Neural progenitor cell (in vitro differentiated cells): ENCODE results near the gene PITRM1. TPM values are rescaled to one million over a fixed set of nuclear protein-coding genes. Genes with fewer than 3 reads are reported as not detected.

Source experiments
- DNase-seq: peaks from one replicate; pipeline ENCODE4 v3.0.0-alpha.2; 2016; ENCODE audit warnings: low spot score
- H2AFZ ChIP-seq: fragments of 200-600 bp; sonication (generic); replicated peaks from 2 replicates; pipeline ENCODE4 v1.6.1; 2016; ENCODE audit warnings: antibody characterized with exemption
- H3F3A ChIP-seq: fragments of 200-600 bp; sonication (generic); 2 replicates; pipeline ENCODE4 v1.6.1; 2016; ENCODE audit warnings: antibody characterized with exemption, low read depth
- H3K27ac ChIP-seq: fragments of 200-600 bp; sonication (generic); 2 replicates; pipeline ENCODE4 v1.5.1; 2016; ENCODE audit warnings: mild to moderate bottlenecking
- H3K27me3 ChIP-seq: fragments of 200-600 bp; sonication (generic); 2 replicates; pipeline ENCODE4 v1.6.1; 2016; ENCODE audit warnings: mild to moderate bottlenecking, moderate library complexity
- H3K36me3 ChIP-seq: fragments of 200-600 bp; sonication (generic); 2 replicates; pipeline ENCODE4 v1.5.1; 2016
- H3K4me1 ChIP-seq: fragments of 200-600 bp; sonication (generic); 2 replicates; pipeline ENCODE4 v1.6.1; 2016; ENCODE audit warnings: mixed run types
- H3K4me2 ChIP-seq: fragments of 200-600 bp; sonication (generic); 2 replicates; pipeline ENCODE4 v1.6.1; 2016
- H3K4me3 ChIP-seq: fragments of 200-600 bp; sonication (generic); 2 replicates; pipeline ENCODE4 v1.5.1; 2016
- H3K79me2 ChIP-seq: fragments of 200-600 bp; sonication (generic); 2 replicates; pipeline ENCODE4 v1.6.1; 2016; ENCODE audit warnings: low read depth
- H3K9ac ChIP-seq: fragments of 200-600 bp; sonication (generic); 2 replicates; pipeline ENCODE4 v1.6.1; 2016
- H3K9me3 ChIP-seq: fragments of 200-600 bp; sonication (generic); 2 replicates; pipeline ENCODE4 v1.5.1; 2016; ENCODE audit warnings: low read depth
- H4K20me1 ChIP-seq: fragments of 200-600 bp; sonication (generic); 2 replicates; pipeline ENCODE4 v1.6.1; 2016; ENCODE audit warnings: low read depth
- H3K27ac Mint-ChIP-seq: 3 replicates; pipeline ENCODE4 v1.8.0; 2021; ENCODE audit warnings: mixed read lengths
- H3K27me3 Mint-ChIP-seq: 2 replicates; pipeline ENCODE4 v1.8.0; 2022; ENCODE audit warnings: low read depth, mild to moderate bottlenecking, inconsistent platforms, moderate library complexity, mixed read lengths; ENCODE audit not compliant: insufficient read depth
- H3K36me3 Mint-ChIP-seq: 3 replicates; pipeline ENCODE4 v1.8.0; 2021; ENCODE audit warnings: mixed read lengths
- H3K4me1 Mint-ChIP-seq: 3 replicates; pipeline ENCODE4 v1.8.0; 2021; ENCODE audit warnings: mixed read lengths
- H3K4me3 Mint-ChIP-seq: 3 replicates; pipeline ENCODE4 v1.8.0; 2021; ENCODE audit warnings: mild to moderate bottlenecking, moderate library complexity, mixed read lengths
- H3K9me3 Mint-ChIP-seq: 3 replicates; pipeline ENCODE4 v1.8.0; 2020; ENCODE audit warnings: mixed read lengths
- EZH2 ChIP-seq: fragments of 200-600 bp; sonication (generic); IDR thresholded peaks from 2 replicates; pipeline ENCODE4 v1.6.1; 2017; ENCODE audit warnings: antibody characterized with exemption, mild to moderate bottlenecking, moderate library complexity
- EZH2phosphoT487 ChIP-seq: fragments of 200-600 bp; sonication (generic); IDR thresholded peaks from 2 replicates; pipeline ENCODE4 v1.6.1; 2017; ENCODE audit warnings: antibody characterized with exemption
- total RNA-seq: library from RNA; depleted of rRNA; stranded (reverse); fragments of >200 nt; gene quantifications from 2 replicates; pipeline ENCODE4 v1.2.3, GENCODE V29; 2015; ENCODE audit warnings: low replicate concordance
- TF ChIP-seq, protein P1 (sequence below): fragments of 200-600 bp; sonication (generic); IDR thresholded peaks from 2 replicates; pipeline ENCODE4 v1.5.1; 2017; ENCODE audit warnings: antibody characterized with exemption, mild to moderate bottlenecking

The PITRM1 gene
- total RNA-seq, 1 donor from 2014 or later: 38.0 TPM

DNA sequence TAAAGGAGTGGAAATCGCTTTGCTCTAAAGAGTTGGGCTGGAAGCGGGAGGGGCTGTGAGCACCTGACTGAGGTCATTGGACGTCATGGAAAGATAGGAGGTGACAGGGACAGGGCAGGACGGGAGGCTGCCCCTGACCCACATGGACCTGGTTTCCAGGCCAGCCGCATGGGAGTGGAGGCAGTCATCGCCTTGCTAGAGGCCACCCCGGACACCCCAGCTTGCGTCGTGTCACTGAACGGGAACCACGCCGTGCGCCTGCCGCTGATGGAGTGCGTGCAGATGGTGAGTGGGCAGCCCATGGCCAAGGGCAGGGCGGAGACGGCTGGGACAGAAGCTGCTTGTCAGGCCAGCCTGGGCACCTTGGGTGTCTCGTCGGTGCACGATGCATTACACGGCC is 63.4 kb downstream of the PITRM1 start:
- Mint-ChIP-seq H3K4me3 (no peak overlapping the region), H3K36me3 (peaks cover 14% of the 10 kb centered on the region)

DNA sequence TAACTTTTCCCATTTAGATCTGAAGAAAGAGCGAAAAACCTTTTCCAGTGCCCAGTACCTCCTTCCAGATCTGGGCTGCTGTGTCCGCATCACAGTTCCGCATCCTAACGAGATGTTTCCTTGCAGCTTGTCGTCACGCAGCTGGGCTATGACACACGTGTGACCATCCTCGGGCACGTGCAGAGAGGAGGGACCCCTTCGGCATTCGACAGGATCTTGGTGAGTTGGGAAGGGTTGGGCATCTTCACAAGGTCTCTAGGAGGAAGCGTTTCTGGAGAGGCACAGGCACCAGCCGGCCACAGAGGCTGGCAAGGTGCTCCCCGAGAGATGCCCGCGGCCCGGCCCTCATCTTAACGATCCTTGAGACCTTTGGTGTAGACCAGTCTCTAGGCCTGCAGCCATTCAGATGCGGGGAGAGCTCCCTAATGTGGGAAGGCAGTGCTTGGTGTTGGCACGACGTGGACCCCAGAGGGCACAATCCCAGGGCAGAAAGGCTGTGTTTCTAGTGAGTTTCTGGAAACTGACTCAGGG is 63.9 kb downstream of the PITRM1 start:
- Histone ChIP-seq H3K27ac (no peak overlapping the region), H3K9me3 (no peaks in the 10 kb centered on the region), H3K36me3 (no peaks in the 10 kb centered on the region), H3K79me2 (no peaks in the 10 kb centered on the region), H3K4me1 (no peaks in the 10 kb centered on the region), H3K4me2 (no peak overlapping the region), H3K27me3 (no peaks in the 10 kb centered on the region), H3K9ac (no peak overlapping the region), H3F3A (peaks cover 3% of the 10 kb centered on the region), H4K20me1 (no peaks in the 10 kb centered on the region), H3K4me3 (no peak overlapping the region), H2AFZ (no peak overlapping the region)
- H3K4me1 Mint-ChIP-seq: peaks cover 27% of the 10 kb centered on the region
- TF ChIP-seq, protein P1, sequence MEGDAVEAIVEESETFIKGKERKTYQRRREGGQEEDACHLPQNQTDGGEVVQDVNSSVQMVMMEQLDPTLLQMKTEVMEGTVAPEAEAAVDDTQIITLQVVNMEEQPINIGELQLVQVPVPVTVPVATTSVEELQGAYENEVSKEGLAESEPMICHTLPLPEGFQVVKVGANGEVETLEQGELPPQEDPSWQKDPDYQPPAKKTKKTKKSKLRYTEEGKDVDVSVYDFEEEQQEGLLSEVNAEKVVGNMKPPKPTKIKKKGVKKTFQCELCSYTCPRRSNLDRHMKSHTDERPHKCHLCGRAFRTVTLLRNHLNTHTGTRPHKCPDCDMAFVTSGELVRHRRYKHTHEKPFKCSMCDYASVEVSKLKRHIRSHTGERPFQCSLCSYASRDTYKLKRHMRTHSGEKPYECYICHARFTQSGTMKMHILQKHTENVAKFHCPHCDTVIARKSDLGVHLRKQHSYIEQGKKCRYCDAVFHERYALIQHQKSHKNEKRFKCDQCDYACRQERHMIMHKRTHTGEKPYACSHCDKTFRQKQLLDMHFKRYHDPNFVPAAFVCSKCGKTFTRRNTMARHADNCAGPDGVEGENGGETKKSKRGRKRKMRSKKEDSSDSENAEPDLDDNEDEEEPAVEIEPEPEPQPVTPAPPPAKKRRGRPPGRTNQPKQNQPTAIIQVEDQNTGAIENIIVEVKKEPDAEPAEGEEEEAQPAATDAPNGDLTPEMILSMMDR: no peak
- TF ChIP-seq EZH2phosphoT487 (no peak), EZH2 (no peak)
- peaks cover 18% of the 10 kb centered on the region for H3K36me3 Mint-ChIP-seq
- DNase-seq: no peak
- H3K4me3 Mint-ChIP-seq: no peak overlapping the region
- no peak overlapping the region for H3K27ac Mint-ChIP-seq
- peaks cover 11% of the 10 kb centered on the region for H3K27me3 Mint-ChIP-seq
- H3K9me3 Mint-ChIP-seq: peaks cover 4% of the 10 kb centered on the region

More for the DNA sequence above, 63.4 kb downstream of the PITRM1 start:
- Mint-ChIP-seq H3K27ac (no peak overlapping the region), H3K27me3 (peaks cover 11% of the 10 kb centered on the region), H3K9me3 (peaks cover 4% of the 10 kb centered on the region), H3K4me1 (peaks cover 27% of the 10 kb centered on the region)
- no peak overlapping the region for H3K27ac ChIP-seq
- H3K4me3 ChIP-seq: no peak overlapping the region
- no peaks in the 10 kb centered on the region for H4K20me1 ChIP-seq
- peaks cover 3% of the 10 kb centered on the region for H3F3A ChIP-seq
- H3K79me2 ChIP-seq: no peaks in the 10 kb centered on the region
- H2AFZ ChIP-seq: no peak overlapping the region
- H3K4me2 ChIP-seq: no peak overlapping the region
- TF ChIP-seq, protein P1: no peak
- TF ChIP-seq EZH2: no peak
- no peak for TF ChIP-seq EZH2phosphoT487
- no peak overlapping the region for H3K9ac ChIP-seq
- no peaks in the 10 kb centered on the region for H3K27me3 ChIP-seq
- H3K36me3 ChIP-seq: no peaks in the 10 kb centered on the region
- H3K4me1 ChIP-seq: no peaks in the 10 kb centered on the region
- no peak for DNase-seq
- H3K9me3 ChIP-seq: no peaks in the 10 kb centered on the region

DNA sequence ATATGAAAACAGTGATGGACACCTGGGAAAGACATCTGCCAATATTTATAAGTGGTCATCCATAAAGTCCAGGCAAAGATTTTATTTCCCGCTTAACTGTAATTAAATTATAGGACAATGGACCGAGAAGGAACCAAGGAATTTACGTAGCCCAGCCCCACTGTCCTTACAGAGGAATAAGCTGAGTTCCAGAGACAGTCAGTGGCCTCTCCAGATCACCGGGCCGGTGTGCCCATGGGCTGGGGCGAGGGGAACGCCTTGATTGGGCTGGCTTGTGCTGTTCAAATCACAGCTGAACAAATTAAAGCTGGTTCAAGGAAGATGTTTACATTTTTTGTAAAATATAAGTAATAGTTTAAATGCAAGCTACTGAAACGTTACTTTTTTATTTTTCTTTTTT is 64.5 kb downstream of the PITRM1 start:
- Mint-ChIP-seq H3K27me3 (peaks cover 11% of the 10 kb centered on the region), H3K4me3 (no peak overlapping the region), H3K27ac (no peak overlapping the region), H3K36me3 (peaks cover 21% of the 10 kb centered on the region), H3K4me1 (peaks cover 27% of the 10 kb centered on the region), H3K9me3 (peaks cover 4% of the 10 kb centered on the region)
- no peaks in the 10 kb centered on the region for H3K9me3 ChIP-seq
- no peaks in the 10 kb centered on the region for H3K4me1 ChIP-seq
- H3F3A ChIP-seq: peaks cover 3% of the 10 kb centered on the region
- H3K9ac ChIP-seq: no peak overlapping the region
- no peaks in the 10 kb centered on the region for H3K79me2 ChIP-seq
- TF ChIP-seq EZH2phosphoT487 (no peak), EZH2 (no peak)
- TF ChIP-seq, protein P1: no peak
- no peaks in the 10 kb centered on the region for H4K20me1 ChIP-seq
- DNase-seq: no peak
- no peak overlapping the region for H3K27ac ChIP-seq
- H3K4me3 ChIP-seq: no peak overlapping the region
- no peaks in the 10 kb centered on the region for H3K27me3 ChIP-seq
- no peak overlapping the region for H3K4me2 ChIP-seq
- H2AFZ ChIP-seq: no peak overlapping the region
- no peaks in the 10 kb centered on the region for H3K36me3 ChIP-seq
